ENCODE data around the gene NSMF.

Gene NSMF

GRCh38 chr9:137491735-137492432 is 32.8 kb upstream of the NSMF start:
- no peak for DNase-seq

GRCh38 chr9:137490532-137491186 is 31.5 kb upstream of the NSMF start:
- DNase-seq = no peak

- DNase-seq = no peak
Observed at GRCh38 chr9:137488906-137489305, 29.8 kb upstream of the NSMF start.

GRCh38 chr9:137488327-137488653 is 29.2 kb upstream of the NSMF start:
- DNase-seq = no peak

- no peak for DNase-seq
Observed at GRCh38 chr9:137487454-137488326, 28.6 kb upstream of the NSMF start.

- DNase-seq = no peak
Observed at GRCh38 chr9:137486545-137487453, 27.7 kb upstream of the NSMF start.

- no peak for DNase-seq
Observed at GRCh38 chr9:137486141-137486490, 27.0 kb upstream of the NSMF start.

- DNase-seq = no peak
Observed at GRCh38 chr9:137485343-137486140, 26.4 kb upstream of the NSMF start.

GRCh38 chr9:137484551-137485315 is 25.6 kb upstream of the NSMF start:
- no peak for DNase-seq

- no peak for DNase-seq
Observed at GRCh38 chr9:137482094-137482781, 23.1 kb upstream of the NSMF start.

- no peak for DNase-seq
Observed at GRCh38 chr9:137480686-137481683, 21.9 kb upstream of the NSMF start.

GRCh38 chr9:137479892-137480685 is 21.0 kb upstream of the NSMF start:
- DNase-seq = no peak

GRCh38 chr9:137478962-137479861 is 20.1 kb upstream of the NSMF start:
- peak; percentile 72 for DNase-seq

GRCh38 chr9:137478613-137478961 is 19.5 kb upstream of the NSMF start:
- DNase-seq = no peak

GRCh38 chr9:137477778-137478612 is 18.9 kb upstream of the NSMF start:
- no peak for DNase-seq

GRCh38 chr9:137476856-137477255 is 17.7 kb upstream of the NSMF start:
- no peak for DNase-seq

All from right hindlimb (tissue), 1 donor.